GM21529 (cell line): ENCODE measurements around the gene TOR1AIP2.

Experiments
- ATAC-seq: cut with Tn5 transposase; IDR thresholded peaks from one replicate; pipeline ENCODE4 v1.9.1; 2021; ENCODE audit not compliant: unreplicated experiment

TOR1AIP2 gene

DNA sequence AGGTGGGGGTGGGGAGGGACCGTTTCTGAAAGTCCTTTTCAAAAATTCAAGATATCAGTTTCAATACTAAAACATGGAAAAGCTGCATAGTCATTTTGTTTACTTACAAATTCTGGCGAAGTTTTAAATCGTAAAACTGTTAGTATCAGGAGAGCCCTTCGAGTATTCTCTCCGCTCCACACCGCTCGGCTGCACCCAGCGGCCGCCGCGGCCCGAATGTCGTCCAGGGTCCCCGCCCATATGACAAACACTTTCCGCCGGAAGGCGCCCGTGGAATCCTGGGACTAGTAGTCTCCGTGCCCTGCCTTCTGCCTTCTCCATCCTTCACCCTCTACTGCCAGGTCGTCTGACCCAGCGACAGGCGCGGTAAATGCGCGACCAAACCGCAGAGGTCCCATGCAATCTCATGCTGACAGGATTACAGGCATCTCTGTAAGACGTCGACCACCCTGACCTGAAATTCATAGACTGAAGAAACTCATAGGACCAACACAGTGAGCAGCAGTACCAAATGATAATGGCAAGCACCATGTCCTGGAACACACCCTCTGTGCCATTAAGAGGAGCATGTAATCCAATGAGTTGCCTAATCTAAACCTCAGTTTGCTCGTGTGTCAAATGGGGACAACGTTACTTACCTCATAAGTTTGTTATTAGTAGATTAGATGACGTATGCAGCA lies at the start of gene TOR1AIP2:
Gene TOR1AIP2, minus strand, starts transcription at position 218 of the 680 bp plus-strand sequence. CDS start 25,138 bp downstream, outside the sequence.
- peak; percentile 70 for ATAC-seq

DNA sequence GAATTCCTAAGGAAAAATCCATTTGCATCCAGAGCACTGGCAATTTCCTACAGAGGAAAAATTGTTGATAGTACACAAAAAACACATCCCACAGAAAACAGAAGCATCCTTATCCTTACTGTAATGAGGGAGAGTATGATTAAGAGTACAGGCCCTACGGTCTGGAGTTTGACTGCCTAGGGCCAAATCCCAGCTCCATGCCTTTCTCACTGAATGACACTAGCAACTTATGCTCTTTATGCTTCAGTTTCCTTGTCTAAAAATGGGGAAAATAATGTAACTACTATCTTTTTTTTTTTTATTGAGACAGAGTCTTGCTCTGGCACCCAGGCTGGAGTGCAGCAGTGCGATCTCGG lies 49.2 kb upstream of the TOR1AIP2 start:
- no peak for ATAC-seq

DNA sequence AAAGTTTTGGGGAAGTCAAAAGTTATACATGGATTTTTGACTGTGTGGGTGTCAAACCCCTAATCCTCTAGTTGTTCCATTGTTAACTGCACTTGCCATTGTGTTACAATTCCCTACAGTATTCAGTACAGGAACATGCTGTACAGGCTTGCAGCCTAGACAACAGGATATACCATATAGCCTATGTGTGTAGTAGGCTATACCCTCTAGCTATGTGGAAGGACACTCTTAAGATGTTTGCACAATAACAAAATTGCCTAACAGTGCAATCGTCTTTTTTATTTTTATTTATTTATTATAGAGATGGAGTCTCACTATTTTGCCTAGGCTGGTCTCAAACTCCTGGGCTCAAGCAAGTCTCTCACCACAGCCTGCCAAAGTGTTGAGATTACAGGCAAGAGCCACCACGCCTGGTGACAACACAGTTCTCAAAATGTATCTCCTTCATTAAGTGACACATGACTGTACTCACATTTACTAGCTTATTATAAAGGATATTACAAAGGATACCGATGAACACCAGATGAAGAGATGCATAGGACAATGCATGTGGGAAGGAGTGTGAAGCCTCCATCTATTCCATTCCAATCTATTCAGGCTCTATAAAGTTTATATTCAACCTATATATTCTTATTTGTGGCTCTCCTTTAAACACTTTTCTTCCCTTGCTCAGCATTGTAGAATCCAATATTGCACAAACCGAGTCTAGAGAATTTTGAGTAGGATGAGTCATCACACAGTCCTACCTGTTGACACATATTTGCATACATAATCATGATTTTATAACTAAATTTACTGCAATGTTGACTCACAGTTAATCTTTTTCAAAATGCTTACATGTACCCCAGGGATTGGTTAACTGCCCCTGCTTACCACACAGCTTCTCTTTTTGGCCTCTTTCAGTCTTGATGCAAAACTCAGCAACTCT lies 48.6 kb upstream of the TOR1AIP2 start:
- ATAC-seq, result no peak

DNA sequence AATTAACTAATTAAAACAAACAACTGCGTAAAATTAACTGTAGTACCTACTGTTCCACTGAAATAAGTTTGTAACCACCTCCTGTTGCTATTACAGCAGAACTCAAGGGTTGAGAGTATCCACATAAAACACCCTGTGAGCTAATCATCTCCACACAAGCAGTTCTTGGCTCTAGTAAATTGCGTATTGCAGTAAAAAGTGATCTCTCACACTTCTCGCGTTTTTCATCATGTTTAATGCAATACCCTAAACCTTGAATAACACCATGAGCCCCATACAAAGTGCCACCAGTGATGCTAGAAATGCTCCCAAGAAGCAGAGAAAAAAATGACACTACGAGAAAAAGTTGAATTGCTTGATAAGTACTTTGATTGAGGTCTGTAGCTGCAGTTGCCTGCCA lies 47.7 kb upstream of the TOR1AIP2 start:
- no peak for ATAC-seq

DNA sequence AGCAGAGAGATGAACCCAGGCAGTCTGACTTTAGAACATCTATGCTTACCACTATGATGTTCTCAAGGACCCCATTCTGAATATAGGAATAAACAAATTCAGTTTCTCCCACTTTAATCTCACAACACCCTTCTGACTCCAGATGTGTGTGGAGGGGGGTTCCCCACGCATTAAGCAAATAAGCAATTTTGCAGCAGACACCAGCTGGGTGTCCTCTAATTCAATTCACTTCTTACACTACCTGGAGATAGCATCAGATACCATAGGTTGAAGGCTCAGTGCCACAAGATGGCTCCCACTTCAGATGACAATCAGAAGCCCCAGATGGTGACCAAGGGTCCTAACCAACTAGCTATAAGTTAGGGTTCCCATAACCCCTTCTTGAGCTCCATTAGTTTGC lies 46.7 kb upstream of the TOR1AIP2 start:
- no peak for ATAC-seq

DNA sequence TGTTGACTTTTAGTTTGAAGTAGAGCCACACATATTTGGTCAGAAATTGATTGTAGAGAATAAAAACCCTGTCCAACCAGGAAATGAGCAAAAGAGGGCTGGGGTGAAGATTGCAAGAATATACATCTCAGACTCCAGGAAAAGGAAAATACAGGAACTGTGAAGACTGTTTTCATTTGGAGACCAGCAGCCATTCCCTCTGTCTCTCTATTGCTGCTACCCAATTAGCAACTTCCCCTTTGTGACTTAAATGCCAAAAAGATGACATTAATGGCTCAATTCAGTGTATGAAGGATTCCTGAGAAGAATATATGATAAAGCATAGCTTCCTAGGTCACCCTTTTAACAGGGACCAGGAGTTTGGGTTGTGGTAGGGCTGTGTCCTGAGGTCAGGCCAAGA lies 45.4 kb upstream of the TOR1AIP2 start:
- no peak for ATAC-seq

DNA sequence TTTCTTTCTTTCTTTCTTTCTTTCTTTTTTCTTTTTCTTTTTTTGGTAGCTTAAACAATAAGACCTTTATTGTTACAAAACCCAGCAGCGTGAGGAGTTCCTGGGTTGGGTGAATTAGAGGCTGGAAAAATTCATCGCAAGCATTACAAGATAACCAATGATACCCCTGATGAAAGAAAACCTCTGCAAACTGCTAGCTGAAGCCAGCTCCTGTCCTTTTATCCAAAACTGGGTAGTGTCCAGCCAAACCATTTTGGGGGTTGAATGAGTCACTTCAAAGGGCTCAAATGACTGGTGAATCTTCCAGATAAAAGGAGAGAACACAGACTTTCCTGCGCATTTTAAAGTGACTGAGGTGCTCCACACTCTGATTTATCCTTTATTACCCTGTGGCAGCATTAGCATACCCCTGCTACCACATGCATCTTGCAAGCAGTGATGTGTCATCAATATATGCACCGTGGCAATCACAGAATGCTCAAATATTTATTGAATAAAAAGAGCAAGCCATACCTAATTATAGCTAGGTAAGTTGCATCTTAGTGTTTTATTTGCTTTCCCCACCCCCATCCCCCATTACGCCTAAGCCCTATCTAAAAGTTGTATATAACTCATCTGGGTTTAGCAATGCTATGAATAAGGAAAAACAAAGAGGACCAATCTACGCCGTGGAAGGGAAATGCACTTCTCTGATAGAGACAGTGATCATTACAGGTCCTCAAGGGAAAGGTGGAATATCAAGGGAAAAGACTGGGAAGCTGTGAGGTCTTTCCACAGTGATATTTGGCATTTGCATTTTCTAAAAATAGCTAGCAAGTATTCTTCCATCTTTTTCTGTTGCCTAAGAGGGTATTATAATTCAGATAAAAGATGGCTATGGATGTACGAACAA lies 44.6 kb upstream of the TOR1AIP2 start:
- no peak for ATAC-seq

DNA sequence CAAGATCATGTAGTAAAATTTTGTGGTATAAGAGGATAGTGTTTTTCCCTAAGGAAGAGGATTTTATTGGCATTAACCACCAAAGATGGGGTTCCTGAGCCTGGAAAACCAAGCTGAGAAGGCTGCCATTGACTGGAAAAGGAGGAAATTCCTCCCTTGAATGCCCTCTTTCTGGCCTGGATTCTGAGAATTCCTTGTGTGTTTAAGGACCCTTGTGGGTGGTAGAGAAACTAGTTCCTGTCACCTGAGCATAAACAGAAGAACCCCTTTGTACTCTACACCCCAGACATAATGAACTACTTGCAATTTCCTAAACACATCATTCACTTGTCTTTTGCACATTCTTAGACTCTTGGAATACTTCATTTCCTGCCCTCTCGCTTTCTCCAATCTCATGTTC lies 43.9 kb upstream of the TOR1AIP2 start:
- ATAC-seq, result no peak

DNA sequence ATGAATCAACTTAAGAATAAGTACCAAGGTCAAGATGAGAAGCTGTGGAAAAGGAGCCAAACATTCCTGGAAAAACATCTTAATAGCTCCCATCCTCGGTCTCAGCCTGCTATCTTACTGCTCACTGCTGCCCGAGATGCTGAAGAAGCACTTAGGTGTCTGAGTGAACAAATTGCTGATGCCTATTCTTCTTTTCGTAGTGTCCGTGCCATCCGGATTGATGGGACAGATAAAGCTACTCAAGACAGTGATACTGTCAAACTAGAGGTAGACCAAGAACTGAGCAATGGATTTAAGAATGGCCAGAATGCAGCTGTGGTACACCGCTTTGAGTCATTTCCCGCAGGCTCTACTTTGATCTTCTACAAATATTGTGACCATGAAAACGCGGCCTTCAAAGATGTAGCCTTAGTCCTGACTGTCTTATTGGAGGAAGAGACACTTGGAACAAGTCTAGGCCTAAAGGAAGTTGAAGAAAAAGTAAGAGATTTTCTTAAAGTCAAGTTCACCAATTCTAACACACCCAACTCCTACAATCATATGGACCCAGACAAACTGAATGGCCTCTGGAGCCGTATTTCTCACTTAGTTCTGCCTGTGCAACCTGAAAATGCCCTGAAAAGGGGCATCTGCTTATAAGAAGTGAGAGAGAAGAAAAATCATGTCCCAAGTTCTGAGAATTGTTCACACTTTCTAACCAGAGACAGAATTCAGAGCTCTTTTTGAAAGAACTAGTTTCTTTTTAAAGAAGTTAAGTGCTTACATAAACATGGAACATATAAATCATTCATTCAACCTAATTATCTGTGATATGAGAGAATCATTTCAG lies 40.2 kb upstream of the TOR1AIP2 start:
- no peak for ATAC-seq

DNA sequence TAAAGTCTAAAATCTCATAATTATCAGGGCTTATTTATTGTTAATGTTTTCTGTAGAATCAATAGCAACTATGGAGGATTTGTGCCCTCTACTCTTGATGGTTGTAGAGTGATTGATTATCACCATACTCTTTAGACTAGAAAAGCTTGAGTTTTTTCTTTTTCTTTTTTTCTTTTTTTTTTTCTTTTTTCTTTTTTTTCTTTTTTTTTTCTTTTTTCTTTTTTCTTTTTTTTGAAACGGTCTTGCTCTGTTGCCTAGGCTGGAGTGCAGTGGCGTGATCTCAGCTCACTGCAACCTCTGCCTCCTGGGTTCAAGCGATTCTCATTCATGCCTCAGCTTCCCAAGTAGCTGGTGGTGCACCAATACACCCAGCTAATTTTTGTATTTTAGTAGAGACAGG lies 34.2 kb upstream of the TOR1AIP2 start:
- ATAC-seq, result no peak

DNA sequence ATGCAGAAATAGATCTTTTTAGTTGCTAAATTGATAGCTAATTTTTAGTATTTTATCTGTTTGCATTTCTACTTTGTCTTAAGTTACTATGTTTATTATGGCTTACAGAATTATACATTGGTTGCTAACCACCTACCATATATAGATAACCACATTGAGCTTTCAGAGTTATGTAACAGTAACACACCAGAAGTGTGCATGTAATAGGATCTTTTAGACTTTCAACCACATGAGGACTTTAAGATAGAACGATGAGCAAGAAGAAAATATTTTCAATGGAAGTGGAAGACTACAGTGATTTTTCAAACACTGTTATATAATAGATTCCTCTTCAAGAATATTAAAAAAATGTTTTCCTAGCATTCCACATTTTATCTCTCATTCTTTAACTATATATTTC lies 33.3 kb upstream of the TOR1AIP2 start:
- no peak for ATAC-seq

DNA sequence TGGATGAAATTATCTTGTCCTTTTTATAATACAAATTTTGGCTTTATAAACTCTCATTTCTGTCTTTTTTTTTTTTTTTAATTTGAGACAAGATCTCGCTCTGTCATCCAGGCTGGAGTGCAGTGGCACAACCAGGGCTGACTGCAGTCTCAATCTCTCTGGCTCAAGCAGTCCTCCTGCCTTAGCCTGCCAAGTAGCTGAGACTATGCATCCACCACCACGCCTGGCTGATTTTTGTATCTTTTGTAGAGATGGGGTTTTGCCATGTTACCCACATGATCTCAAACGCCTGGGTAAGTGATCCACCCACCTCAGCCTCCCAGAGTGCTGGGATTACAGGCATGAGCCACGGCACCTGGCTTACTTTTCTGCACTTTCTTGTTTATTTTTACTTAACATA lies 12.0 kb upstream of the TOR1AIP2 start:
- no peak for ATAC-seq

DNA sequence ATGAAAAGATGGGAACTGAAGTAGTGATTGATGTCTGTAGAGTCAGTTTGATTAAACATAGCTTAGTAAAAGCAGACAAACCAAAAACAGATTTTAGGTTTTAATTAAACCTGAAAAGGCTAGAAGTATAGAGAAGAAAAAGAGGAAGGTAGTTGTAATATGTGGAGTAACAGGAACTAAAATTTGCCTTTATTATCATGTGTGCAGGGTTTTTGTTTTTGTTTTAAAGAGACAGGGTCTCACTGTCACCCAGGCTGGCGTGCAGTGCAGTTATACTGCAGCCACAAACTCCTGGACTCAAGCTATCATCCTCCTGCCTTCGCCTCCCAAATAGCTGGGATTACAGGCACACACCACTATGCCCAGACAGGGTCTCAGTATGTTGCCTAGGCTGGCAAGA lies 10.5 kb upstream of the TOR1AIP2 start:
- no peak for ATAC-seq

DNA sequence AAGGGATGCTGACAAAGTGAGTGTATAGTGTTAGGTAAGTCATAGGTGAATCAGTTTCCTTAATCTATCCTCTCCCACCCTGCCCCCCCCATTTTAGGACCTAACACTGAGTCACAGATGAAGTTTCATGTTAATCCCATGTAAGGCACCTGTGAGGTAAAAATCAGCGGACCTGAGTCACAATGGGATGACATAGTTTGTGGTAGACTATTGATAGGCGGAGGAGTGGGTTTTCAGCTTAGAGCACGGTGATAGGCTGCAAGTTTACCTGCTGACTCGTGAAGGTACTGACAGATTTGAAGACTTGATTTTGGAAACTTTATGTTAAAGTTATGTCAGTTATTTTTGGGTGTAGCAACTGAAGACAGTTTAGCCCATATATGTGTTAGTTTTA lies 6.1 kb upstream of the TOR1AIP2 start:
- no peak for ATAC-seq

DNA sequence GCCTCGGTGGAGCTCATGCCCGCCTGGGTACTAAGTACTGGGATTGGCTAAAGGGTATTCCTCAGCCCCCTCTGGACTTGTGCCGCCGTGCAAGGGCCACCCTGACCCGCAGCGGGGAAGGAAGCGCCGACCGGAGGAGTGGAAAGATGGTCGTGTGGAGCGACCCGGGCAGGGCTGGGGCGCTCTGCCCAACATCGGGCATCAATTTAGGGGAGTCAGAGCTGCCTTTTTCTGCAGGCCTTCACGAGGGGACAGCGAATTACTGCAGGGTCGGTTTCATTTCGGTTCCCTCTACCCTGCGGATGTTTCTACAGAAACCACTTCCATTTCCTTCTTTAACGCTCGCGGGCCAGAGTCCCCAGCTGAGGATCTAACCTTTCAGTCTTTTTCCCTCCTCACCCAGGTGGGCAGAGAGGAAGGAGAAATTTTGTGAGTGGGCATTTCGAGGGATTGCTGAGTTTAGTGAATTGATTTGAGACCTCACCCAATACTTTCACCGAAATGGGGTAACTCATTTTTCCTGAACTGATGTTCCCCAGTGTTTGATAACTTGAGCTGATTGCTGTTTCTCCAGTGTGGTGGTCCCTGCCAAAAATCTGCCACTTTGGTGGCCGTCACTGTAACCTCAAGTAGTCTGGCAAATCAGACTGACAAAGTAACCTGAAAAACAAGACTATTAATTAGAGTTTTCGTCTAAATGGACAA lies 5.6 kb upstream of the TOR1AIP2 start:
- peak; percentile 6 for ATAC-seq

DNA sequence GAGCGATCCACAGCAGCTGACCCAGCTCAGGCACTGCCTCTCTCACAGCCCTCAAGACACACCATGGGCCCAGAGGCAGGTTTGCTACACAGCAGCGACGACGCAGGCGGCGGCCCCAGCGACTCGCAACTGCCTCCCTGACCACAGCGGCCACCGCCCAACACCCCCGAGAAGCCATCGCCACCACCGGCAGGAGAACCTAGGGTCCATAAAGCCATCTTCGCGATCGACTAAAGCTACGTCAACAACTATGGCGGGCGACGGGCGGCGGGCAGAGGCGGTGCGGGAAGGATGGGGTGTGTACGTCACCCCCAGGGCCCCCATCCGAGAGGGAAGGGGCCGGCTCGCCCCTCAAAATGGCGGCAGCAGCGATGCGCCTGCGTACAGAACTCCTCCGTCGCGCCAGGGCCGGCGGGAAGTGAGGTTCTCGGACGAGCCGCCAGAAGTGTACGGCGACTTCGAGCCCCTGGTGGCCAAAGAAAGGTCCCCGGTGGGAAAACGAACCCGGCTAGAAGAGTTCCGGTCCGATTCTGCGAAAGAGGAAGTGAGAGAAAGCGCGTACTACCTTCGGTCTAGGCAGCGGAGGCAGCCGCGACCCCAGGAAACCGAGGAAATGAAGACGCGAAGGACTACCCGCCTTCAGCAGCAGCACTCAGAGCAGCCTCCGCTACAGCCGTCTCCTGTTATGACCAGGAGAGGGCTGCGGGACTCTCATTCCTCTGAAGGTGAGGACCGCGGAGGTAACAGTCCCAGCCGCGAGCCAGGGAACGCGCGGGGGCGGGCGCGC lies 4.8 kb upstream of the TOR1AIP2 start, which contains the start of gene TOR1AIP1:
Gene TOR1AIP1, plus strand, starts transcription at position 33 of the 787 bp plus-strand sequence. Its CDS starts 218 bp downstream, at position 251.
- ATAC-seq, result peak; percentile 70

DNA sequence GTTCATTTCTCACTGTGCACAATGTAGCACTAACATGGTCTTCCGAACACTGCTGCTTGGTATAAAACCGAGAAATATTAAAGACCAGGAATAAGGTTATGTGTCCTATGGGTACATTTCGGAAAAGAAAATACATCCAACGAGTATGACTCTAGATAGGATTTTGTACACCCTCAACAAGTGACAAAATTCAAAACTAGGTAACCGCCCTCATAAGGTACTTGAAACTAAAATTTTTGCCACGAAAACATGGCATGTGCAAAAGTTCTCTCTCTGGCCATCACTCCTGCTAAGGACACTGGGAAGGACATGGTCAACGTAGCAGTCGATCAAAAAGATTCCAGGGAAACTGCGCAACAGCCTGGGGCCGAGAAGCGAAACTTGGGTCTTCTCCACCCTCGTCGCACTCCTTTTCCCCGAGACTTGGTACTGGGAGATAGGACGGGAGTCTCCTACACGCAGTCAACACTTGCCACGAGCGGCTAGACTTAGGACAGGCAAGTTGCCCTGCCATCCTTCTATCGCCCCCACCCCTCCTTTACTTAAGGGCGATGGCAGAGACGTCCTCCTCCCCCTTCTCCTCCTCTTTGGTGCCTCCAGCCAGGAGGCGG lies 4.1 kb upstream of the TOR1AIP2 start:
- no peak for ATAC-seq

DNA sequence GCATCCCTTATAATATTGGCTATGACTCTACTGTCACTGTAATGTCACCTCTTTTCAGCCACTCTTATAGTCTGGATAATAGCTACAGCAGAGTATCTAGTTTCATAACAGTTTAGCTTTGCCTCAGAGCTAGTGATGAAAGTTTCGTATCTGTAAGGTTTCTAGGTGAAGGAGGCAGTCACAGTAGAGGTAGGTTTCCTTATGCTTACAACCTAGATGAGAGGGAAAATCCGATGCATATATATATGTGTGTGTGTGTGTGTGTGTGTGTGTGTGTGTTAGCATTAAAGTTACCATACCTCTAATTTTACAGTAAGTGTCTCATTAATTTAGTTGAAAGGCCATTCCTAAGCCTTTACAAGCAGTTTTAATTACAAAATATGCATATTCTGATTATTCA lies 2.2 kb upstream of the TOR1AIP2 start:
- no peak for ATAC-seq

DNA sequence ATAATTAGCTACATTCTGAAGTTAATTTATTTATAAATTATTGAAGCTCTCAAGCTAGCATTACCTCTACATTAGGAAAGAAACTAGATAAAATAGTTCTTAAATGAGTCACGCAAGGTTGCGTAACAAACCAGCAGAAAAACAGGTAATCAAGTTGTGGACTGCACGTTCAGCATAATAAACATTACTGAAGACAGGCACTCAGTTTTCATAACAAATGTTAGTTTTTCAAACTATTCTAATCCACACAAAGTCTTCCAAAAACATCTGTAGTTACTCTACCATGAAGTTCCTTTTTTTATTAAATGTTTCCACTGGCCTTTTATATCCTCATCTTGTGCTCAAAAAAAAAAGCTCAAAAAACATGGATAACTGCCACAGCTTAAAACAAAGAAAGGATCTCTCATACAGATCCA lies 1.3 kb downstream of the TOR1AIP2 start:
- no peak for ATAC-seq
